HG03025 (cell line): ENCODE measurements around the gene AKR1D1.
"Not testable (repeated sequence)": the region's sequence is repeated elsewhere in the genome, so short reads cannot be mapped to it uniquely, and the experiment has no call there.

Source experiments
- ATAC-seq: cut with Tn5 transposase; IDR thresholded peaks from one replicate; pipeline ENCODE4 v1.9.1; 2021; ENCODE audit warnings: mild to moderate bottlenecking, moderate library complexity; ENCODE audit not compliant: unreplicated experiment, low FRiP score

Gene AKR1D1

GRCh38 chr7:138116892-138117291 is 40.6 kb downstream of the AKR1D1 start:
- no peak for ATAC-seq

GRCh38 chr7:138120140-138120827 is 44.0 kb downstream of the AKR1D1 start:
- ATAC-seq = no peak

- no peak for ATAC-seq
Observed at GRCh38 chr7:138122162-138122561, 45.9 kb downstream of the AKR1D1 start.

GRCh38 chr7:138125119-138125518 is 48.9 kb downstream of the AKR1D1 start:
- ATAC-seq = no peak

- peak; percentile 82 for ATAC-seq
Observed at GRCh38 chr7:138125598-138126111, 49.4 kb downstream of the AKR1D1 start.

- ATAC-seq = no peak
Observed at GRCh38 chr7:138126928-138127327, 50.7 kb downstream of the AKR1D1 start.

GRCh38 chr7:138127996-138128395 is 51.7 kb downstream of the AKR1D1 start:
- no peak for ATAC-seq

GRCh38 chr7:138129551-138130165 is 53.4 kb downstream of the AKR1D1 start:
- no peak for ATAC-seq

- no peak for ATAC-seq
Observed at GRCh38 chr7:138137423-138138171, 61.3 kb downstream of the AKR1D1 start.

- ATAC-seq = no peak
Observed at GRCh38 chr7:138138244-138138643, 62.0 kb downstream of the AKR1D1 start.

- ATAC-seq = no peak
Observed at GRCh38 chr7:138142583-138143201, 66.4 kb downstream of the AKR1D1 start.

GRCh38 chr7:138144958-138145357 is 68.7 kb downstream of the AKR1D1 start:
- ATAC-seq = no peak

GRCh38 chr7:138146221-138146620 is 70.0 kb downstream of the AKR1D1 start:
- not testable (repeated sequence) for ATAC-seq

GRCh38 chr7:138146757-138147734 is 70.8 kb downstream of the AKR1D1 start:
- ATAC-seq = not testable (repeated sequence)

GRCh38 chr7:138151731-138152577 is 75.7 kb downstream of the AKR1D1 start:
- no peak for ATAC-seq

- ATAC-seq = no peak
Observed at GRCh38 chr7:138154661-138155060, 78.4 kb downstream of the AKR1D1 start.

GRCh38 chr7:138157702-138158101 is 81.4 kb downstream of the AKR1D1 start:
- ATAC-seq = no peak

GRCh38 chr7:138158739-138159528 is 82.7 kb downstream of the AKR1D1 start:
- no peak for ATAC-seq
